HUES48 (cell line): ENCODE data around the gene MFAP5.
"Not testable (repeated sequence)": the region's sequence is repeated elsewhere in the genome, so short reads cannot be mapped to it uniquely, and the experiment has no call there.

Experiments
- H3K27ac ChIP-seq: one replicate; pipeline ENCODE4 v1.7.0; 2013; ENCODE audit warnings: low read depth, low read length, inconsistent platforms
- H3K27me3 ChIP-seq: 2 replicates; pipeline ENCODE4 v1.6.1; 2013; ENCODE audit warnings: mild to moderate bottlenecking, low read length; ENCODE audit not compliant: control insufficient read depth, insufficient read depth
- H3K36me3 ChIP-seq: 2 replicates; pipeline ENCODE4 v1.6.1; 2013; ENCODE audit warnings: low read length; ENCODE audit not compliant: control insufficient read depth, insufficient read depth
- H3K4me1 ChIP-seq: 2 replicates; pipeline ENCODE4 v1.6.1; 2013; ENCODE audit warnings: mild to moderate bottlenecking, low read length; ENCODE audit not compliant: control insufficient read depth, insufficient read depth
- H3K4me3 ChIP-seq: 2 replicates; pipeline ENCODE4 v1.5.1; 2013; ENCODE audit warnings: mild to moderate bottlenecking, low read depth, low read length
- H3K9ac ChIP-seq: 2 replicates; pipeline ENCODE4 v1.6.1; 2013; ENCODE audit warnings: mild to moderate bottlenecking, low read depth, low read length, moderate library complexity
- H3K9me3 ChIP-seq: 2 replicates; pipeline ENCODE4 v1.6.1; 2013; ENCODE audit warnings: low read length; ENCODE audit not compliant: control insufficient read depth, insufficient read depth

The MFAP5 gene

DNA sequence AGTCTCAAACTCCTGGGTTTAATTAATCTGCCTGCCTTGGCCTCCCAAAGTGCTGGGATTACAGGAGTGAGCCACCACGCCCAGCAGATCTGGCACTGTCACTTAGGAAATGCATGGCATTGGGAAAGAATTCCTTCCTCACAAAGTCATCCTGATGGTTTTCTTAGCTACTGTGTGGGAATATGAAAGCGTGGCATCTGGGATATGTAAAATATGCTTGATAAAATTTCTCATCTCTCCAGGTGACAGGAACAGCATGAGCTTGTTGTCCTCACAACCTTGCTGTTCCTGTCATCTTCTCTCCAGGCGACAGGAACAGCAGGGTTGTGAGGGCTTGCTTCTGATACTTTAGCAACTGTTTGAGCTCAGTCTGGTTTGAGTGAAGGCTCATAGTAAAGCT, 33.9 kb downstream of the MFAP5 start:
- Histone ChIP-seq H3K27me3 (no peaks in the 10 kb centered on the region), H3K27ac (no peak overlapping the region), H3K9ac (no peak overlapping the region), H3K4me1 (no peaks in the 10 kb centered on the region), H3K9me3 (no peaks in the 10 kb centered on the region), H3K4me3 (no peak overlapping the region), H3K36me3 (no peaks in the 10 kb centered on the region)

DNA sequence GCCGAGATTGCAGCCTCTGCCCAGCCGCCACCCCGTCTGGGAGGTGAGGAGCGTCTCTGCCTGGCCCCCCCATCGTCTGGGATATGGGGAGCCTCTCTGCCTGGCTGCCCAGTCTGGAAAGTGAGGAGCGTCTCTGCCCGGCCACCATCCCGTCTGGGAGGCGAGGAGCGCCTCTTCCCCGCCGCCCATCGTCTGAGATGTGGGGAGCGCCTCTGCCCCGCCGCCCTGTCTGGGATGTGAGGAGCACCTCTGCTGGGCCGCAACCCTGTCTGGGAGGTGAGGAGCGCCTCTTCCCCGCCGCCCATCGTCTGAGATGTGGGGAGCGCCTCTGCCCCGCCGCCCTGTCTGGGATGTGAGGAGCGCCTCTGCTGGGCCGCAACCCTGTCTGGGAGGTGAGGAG, 37.9 kb downstream of the MFAP5 start:
- not testable (repeated sequence) for H3K9ac ChIP-seq, H3K4me3 ChIP-seq, H3K4me1 ChIP-seq, H3K36me3 ChIP-seq, H3K9me3 ChIP-seq, H3K27ac ChIP-seq, H3K27me3 ChIP-seq

DNA sequence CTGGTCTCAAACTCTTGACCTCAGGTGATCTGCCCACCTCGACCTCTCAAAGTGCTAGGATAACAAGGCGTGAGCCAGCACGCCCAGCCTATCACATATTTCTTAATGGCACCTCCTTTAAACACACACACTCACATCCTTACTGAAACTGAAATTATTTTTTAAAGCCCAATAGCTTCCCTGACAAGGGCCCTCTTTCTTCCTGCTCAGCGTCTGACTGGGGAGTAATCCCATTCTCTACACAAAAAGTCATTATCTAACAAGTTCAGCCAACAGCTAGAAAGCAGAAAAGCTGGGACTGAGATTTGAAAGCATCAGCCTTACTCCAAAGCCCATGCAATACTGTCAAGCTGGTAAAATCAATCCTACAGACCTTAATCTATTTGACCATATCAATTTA, 40.0 kb downstream of the MFAP5 start:
- H3K9ac ChIP-seq: no peak overlapping the region
- H3K9me3 ChIP-seq: no peaks in the 10 kb centered on the region
- no peak overlapping the region for H3K27ac ChIP-seq
- H3K27me3 ChIP-seq: no peaks in the 10 kb centered on the region
- no peak overlapping the region for H3K4me3 ChIP-seq
- H3K4me1 ChIP-seq: no peaks in the 10 kb centered on the region
- H3K36me3 ChIP-seq: no peaks in the 10 kb centered on the region

GRCh38 chr12:8615206-8615605, 47.4 kb downstream of the MFAP5 start:
- H3K36me3 ChIP-seq: no peaks in the 10 kb centered on the region

DNA sequence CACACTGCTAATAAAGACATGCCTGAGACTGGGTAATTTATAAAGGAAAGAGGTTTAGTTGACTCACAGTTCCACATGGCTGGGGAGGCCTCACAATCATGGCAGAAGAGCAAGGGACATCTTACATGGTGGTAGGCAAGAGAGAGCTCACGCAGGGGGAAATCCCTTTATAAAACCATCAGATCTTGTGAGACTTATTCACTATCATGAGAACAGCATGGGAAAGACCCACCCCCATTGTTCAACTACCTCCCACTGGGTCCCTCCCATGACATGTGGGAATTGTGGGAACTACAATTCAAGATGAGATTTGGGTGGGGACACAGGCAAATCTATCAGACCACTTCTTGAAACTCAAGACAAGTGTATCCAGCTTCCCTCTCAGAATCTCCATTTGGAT, 48.7 kb downstream of the MFAP5 start:
- not testable (repeated sequence) for H3K4me3 ChIP-seq, H3K27me3 ChIP-seq, H3K9me3 ChIP-seq, H3K27ac ChIP-seq, H3K4me1 ChIP-seq, H3K9ac ChIP-seq, H3K36me3 ChIP-seq

More at GRCh38 chr12:8615206-8615605, 47.4 kb downstream of the MFAP5 start:
- no peaks in the 10 kb centered on the region for H3K27me3 ChIP-seq
- no peak overlapping the region for H3K9ac ChIP-seq
- H3K9me3 ChIP-seq: no peaks in the 10 kb centered on the region
- H3K27ac ChIP-seq: no peak overlapping the region
- H3K4me3 ChIP-seq: no peak overlapping the region
- H3K4me1 ChIP-seq: no peaks in the 10 kb centered on the region

GRCh38 chr12:8612629-8613028, 50.0 kb downstream of the MFAP5 start, which contains the start of gene AICDA:
TSS of gene AICDA (minus strand) at chr12:8612859. CDS start at chr12:8612767, 92 bp downstream.
- H3K9me3 ChIP-seq: no peaks in the 10 kb centered on the region
- no peak within 1 kb of the TSS for H3K27ac ChIP-seq
- H3K9ac ChIP-seq: no peak within 1 kb of the TSS
- no peak within 1 kb of the TSS for H3K4me3 ChIP-seq
- no peaks in the 10 kb centered on the region for H3K27me3 ChIP-seq
- peaks cover 6% of the 10 kb centered on the region for H3K4me1 ChIP-seq
- no peaks in the 10 kb centered on the region for H3K36me3 ChIP-seq

GRCh38 chr12:8609061-8609570, 53.5 kb downstream of the MFAP5 start:
- no peaks in the 10 kb centered on the region; the same call in 1 of the 2 replicates for H3K27me3 ChIP-seq
- H3K4me1 ChIP-seq: peaks cover 13% of the 10 kb centered on the region
- no peak overlapping the region for H3K27ac ChIP-seq
- H3K9me3 ChIP-seq: no peaks in the 10 kb centered on the region
- no peaks in the 10 kb centered on the region for H3K36me3 ChIP-seq
- H3K9ac ChIP-seq: no peak overlapping the region
- no peak overlapping the region for H3K4me3 ChIP-seq

GRCh38 chr12:8606890-8607289, 55.7 kb downstream of the MFAP5 start:
- Histone ChIP-seq H3K36me3 (no peaks in the 10 kb centered on the region), H3K4me1 (peaks cover 15% of the 10 kb centered on the region), H3K9ac (no peak overlapping the region), H3K27ac (no peak overlapping the region), H3K27me3 (no peaks in the 10 kb centered on the region; the same call in 1 of the 2 replicates), H3K9me3 (no peaks in the 10 kb centered on the region), H3K4me3 (no peak overlapping the region)

- H3K4me3 ChIP-seq: no peak overlapping the region
- no peak overlapping the region for H3K9ac ChIP-seq
- no peaks in the 10 kb centered on the region for H3K36me3 ChIP-seq
- H3K9me3 ChIP-seq: no peaks in the 10 kb centered on the region
- no peak overlapping the region for H3K27ac ChIP-seq
- peaks cover 15% of the 10 kb centered on the region for H3K4me1 ChIP-seq
- H3K27me3 ChIP-seq: no peaks in the 10 kb centered on the region; the same call in 1 of the 2 replicates
These were observed 57.6 kb downstream of the MFAP5 start for GRCh38 chr12:8605057-8605456.

DNA sequence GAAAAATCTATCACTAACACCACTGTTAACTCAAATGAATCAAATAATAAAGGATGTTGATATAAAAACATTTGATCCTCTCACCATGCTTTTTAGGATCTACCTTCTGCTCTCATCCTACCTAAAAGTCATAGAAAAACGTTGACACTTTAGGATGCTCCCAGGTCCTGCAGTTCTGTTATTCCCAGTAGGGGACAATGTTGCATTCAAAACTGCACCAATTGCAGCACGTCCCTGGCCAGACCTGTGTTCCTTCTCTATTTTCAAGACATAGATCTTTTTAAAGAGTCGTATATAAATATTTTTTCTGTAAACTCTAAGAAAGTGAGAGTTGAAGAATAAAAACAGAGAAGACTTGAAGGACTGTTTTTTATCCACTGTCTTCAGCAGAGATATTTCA, 58.8 kb downstream of the MFAP5 start:
- Histone ChIP-seq H3K36me3 (no peaks in the 10 kb centered on the region), H3K4me3 (no peak overlapping the region), H3K27me3 (no peaks in the 10 kb centered on the region; the same call in 1 of the 2 replicates), H3K4me1 (peaks cover 9% of the 10 kb centered on the region; the same call in 1 of the 2 replicates), H3K9ac (no peak overlapping the region), H3K27ac (no peak overlapping the region), H3K9me3 (no peaks in the 10 kb centered on the region)

GRCh38 chr12:8603286-8603685, 59.3 kb downstream of the MFAP5 start:
- H3K36me3 ChIP-seq: no peaks in the 10 kb centered on the region
- H3K4me1 ChIP-seq: peaks cover 9% of the 10 kb centered on the region; the same call in 1 of the 2 replicates
- no peak overlapping the region for H3K9ac ChIP-seq
- H3K27me3 ChIP-seq: no peaks in the 10 kb centered on the region; the same call in 1 of the 2 replicates
- H3K4me3 ChIP-seq: no peak overlapping the region
- no peaks in the 10 kb centered on the region for H3K9me3 ChIP-seq
- no peak overlapping the region for H3K27ac ChIP-seq
